ENCODE results near the gene FYTTD1. TPM values are rescaled to one million over a fixed set of nuclear protein-coding genes. Genes with fewer than 3 reads are reported as not detected.

FYTTD1 gene
- total and polyA plus RNA-seq, 2 of the 4 experiments (the other 2 are of a cell fraction) = 20.4 to 50.2 TPM

DNA sequence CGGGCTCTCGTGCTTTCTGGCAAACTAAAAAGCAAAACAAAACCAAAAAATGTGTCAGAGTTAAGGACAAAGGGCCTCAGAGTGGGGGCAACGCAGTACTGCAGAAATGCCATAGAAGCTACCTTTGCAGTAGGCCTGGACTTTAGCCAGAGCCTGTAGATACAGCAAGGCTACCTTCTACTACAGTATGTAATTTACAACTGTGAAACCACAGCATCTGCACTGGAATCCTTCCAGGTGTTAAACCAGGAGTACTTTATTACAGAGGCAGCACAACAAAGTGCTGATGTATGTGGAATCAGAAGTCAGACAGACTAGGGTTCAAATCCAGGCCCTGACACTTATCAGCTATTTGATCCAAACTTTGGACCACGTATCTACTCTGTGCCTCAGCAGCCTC lies 47.8 kb upstream of the FYTTD1 start:
- H3K56ac ChIP-seq (ENCODE audit: extremely low read depth, insufficient read depth, low read length) = no peak overlapping the region
- no peak overlapping the region for H2BK5ac ChIP-seq (ENCODE audit: low read depth, low read length, poor library complexity, severe bottlenecking)
- H3K4me2 ChIP-seq (ENCODE audit: low read depth, low read length) = no peak overlapping the region
- H2AK9ac ChIP-seq (replicated peaks; ENCODE audit: low read depth, low read length, poor library complexity) = no peak overlapping the region
- DNase-seq (no peak), ATAC-seq (ENCODE audit: low read depth) (no peak)
- no peak overlapping the region for H3K27ac ChIP-seq (ENCODE audit: insufficient read depth, low read length)
- H3K79me1 ChIP-seq (ENCODE audit: low read depth in 1 of 2, low read length in 2 of 2) = peaks cover 4 to 42% of the 10 kb centered on the region in 2 experiments; a peak in 2 of 4 replicates
- dilution Hi-C loops (cut with HindIII; ENCODE audit: low sequenced_read_pairs, unreplicated experiment) (no loop called here), intact Hi-C loops (cut with micrococcal nuclease) (no loop called here), in situ Hi-C loops (cut with MboI; ENCODE audit: low sequenced_read_pairs) (no loop called here)
- H2AK5ac ChIP-seq (ENCODE audit: low read depth, low read length) = no peak overlapping the region
- peaks cover 10% of the 10 kb centered on the region for H3K9me1 ChIP-seq (ENCODE audit: insufficient read depth, low read length)
- H3K18ac ChIP-seq (ENCODE audit: low read depth, low read length) = no peak overlapping the region
- no TSS peak for BruUV-seq (replicated peaks)
- WGBS, 2 experiments (ENCODE audit: extremely low coverage in 2 of 2, insufficient read length in 1 of 2) = no CpG with 5 or more reads among the region's 4 CpGs
- H3K9me3 ChIP-seq (ENCODE audit: control insufficient read depth, insufficient read depth, low read length) = no peaks in the 10 kb centered on the region
- no peak overlapping the region for H3K23ac ChIP-seq (ENCODE audit: low read depth, low read length)
- TF ChIP-seq ELK1 (IDR thresholded peaks at IDR 0.05; ENCODE audit: borderline replicate concordance, low read depth, low read length) = no peak
- TF ChIP-seq MAZ (IDR thresholded peaks at IDR 0.05; ENCODE audit: borderline replicate concordance, low read depth, low read length) = no peak
- TF ChIP-seq, protein P1, sequence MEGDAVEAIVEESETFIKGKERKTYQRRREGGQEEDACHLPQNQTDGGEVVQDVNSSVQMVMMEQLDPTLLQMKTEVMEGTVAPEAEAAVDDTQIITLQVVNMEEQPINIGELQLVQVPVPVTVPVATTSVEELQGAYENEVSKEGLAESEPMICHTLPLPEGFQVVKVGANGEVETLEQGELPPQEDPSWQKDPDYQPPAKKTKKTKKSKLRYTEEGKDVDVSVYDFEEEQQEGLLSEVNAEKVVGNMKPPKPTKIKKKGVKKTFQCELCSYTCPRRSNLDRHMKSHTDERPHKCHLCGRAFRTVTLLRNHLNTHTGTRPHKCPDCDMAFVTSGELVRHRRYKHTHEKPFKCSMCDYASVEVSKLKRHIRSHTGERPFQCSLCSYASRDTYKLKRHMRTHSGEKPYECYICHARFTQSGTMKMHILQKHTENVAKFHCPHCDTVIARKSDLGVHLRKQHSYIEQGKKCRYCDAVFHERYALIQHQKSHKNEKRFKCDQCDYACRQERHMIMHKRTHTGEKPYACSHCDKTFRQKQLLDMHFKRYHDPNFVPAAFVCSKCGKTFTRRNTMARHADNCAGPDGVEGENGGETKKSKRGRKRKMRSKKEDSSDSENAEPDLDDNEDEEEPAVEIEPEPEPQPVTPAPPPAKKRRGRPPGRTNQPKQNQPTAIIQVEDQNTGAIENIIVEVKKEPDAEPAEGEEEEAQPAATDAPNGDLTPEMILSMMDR (conservative IDR thresholded peaks at IDR 0.05; ENCODE audit: low read depth, low read length) = no peak
- TF ChIP-seq CEBPB (IDR thresholded peaks at IDR 0.05; ENCODE audit: low read depth, low read length) = no peak
- TF ChIP-seq POLR2A (IDR thresholded peaks at IDR 0.05; ENCODE audit: low read depth, low read length) = no peak
- TF ChIP-seq USF2 (IDR thresholded peaks at IDR 0.05; ENCODE audit: low read depth, low read length) = no peak
- TF ChIP-seq CHD1 (IDR thresholded peaks at IDR 0.05; ENCODE audit: low read depth, low read length) = no peak
- TF ChIP-seq NFE2L2 (IDR thresholded peaks at IDR 0.05; ENCODE audit: low read depth, low read length) = no peak
- no peak for TF ChIP-seq RCOR1 (IDR thresholded peaks at IDR 0.05; ENCODE audit: insufficient replicate concordance, low read length)
- TF ChIP-seq BHLHE40 (IDR thresholded peaks at IDR 0.05; ENCODE audit: low read depth, low read length) = no peak
- TF ChIP-seq SMC3 (IDR thresholded peaks at IDR 0.05; ENCODE audit: low read depth, low read length) = no peak
- no peak for TF ChIP-seq MAFK (IDR thresholded peaks at IDR 0.05; ENCODE audit: low read depth, low read length)
- no peak overlapping the region for H3K4me3 ChIP-seq (ENCODE audit: insufficient read depth, low read depth, low read length)
- no peak overlapping the region for H4K91ac ChIP-seq (ENCODE audit: insufficient read depth, low read depth, low read length)
- no peak overlapping the region for H2BK120ac ChIP-seq (ENCODE audit: low read depth, low read length)
- ChIA-PET POLR2A (ENCODE audit: unreplicated experiment) (no interaction called here), CTCF (no interaction called here)
- no peak overlapping the region for H4K5ac ChIP-seq (ENCODE audit: low read depth, low read length)
- H3K4ac ChIP-seq (ENCODE audit: low read depth, low read length) = no peak overlapping the region
- no peak overlapping the region for H3K14ac ChIP-seq (replicated peaks; ENCODE audit: low read depth, low read length)
- H2AFZ ChIP-seq (replicated peaks; ENCODE audit: low read length, poor library complexity) = no peak overlapping the region
- no peak overlapping the region for H2BK15ac ChIP-seq (ENCODE audit: low read depth, low read length)
- H3K27me3 ChIP-seq (ENCODE audit: control insufficient read depth, insufficient read depth, low read length) = no peaks in the 10 kb centered on the region
- peaks cover 29% of the 10 kb centered on the region for H3K36me3 ChIP-seq (ENCODE audit: control insufficient read depth, insufficient read depth, low read length)
- no peaks in the 10 kb centered on the region for H4K20me1 ChIP-seq (ENCODE audit: insufficient read depth, low read length)
- no peak overlapping the region for H4K8ac ChIP-seq (ENCODE audit: low read depth in 2 of 2, low read length in 2 of 2)
- H2BK20ac ChIP-seq (ENCODE audit: low read depth, low read length) = no peak overlapping the region
- H3K9ac ChIP-seq (ENCODE audit: low read depth, low read length) = no peak overlapping the region
- H3K4me1 ChIP-seq (ENCODE audit: control insufficient read depth, insufficient read depth, low read length) = peaks cover 7% of the 10 kb centered on the region
